ENCODE results near the gene HOXC5. TPM values are rescaled to one million over a fixed set of nuclear protein-coding genes. Genes with fewer than 3 reads are reported as not detected.
"Not testable (repeated sequence)": the region's sequence is repeated elsewhere in the genome, so short reads cannot be mapped to it uniquely, and the experiment has no call there.

HOXC5 gene
- total RNA-seq, 1 experiment from 2014 or later = 0.07 TPM

GRCh38 chr12:54060174-54060974, 27.5 kb downstream of the HOXC5 start:
- DNase-seq (ENCODE audit: extremely low read depth, low read depth) = no peak

- DNase-seq (ENCODE audit: extremely low read depth, low read depth) = no peak
These were observed 28.3 kb downstream of the HOXC5 start for GRCh38 chr12:54060975-54061778.

- no peak for DNase-seq (ENCODE audit: extremely low read depth, low read depth)
These were observed 32.8 kb downstream of the HOXC5 start for GRCh38 chr12:54065677-54066076.

- no peak for DNase-seq (ENCODE audit: extremely low read depth, low read depth)
These were observed 33.6 kb downstream of the HOXC5 start for GRCh38 chr12:54066408-54066807.

GRCh38 chr12:54068418-54069070, 35.7 kb downstream of the HOXC5 start:
- no peak for DNase-seq (ENCODE audit: extremely low read depth, low read depth)

- DNase-seq (ENCODE audit: extremely low read depth, low read depth) = no peak
These were observed 39.1 kb downstream of the HOXC5 start for GRCh38 chr12:54071942-54072341.

GRCh38 chr12:54074308-54074707, 41.5 kb downstream of the HOXC5 start:
- no peak for DNase-seq (ENCODE audit: extremely low read depth, low read depth)

- no peak for DNase-seq (ENCODE audit: extremely low read depth, low read depth)
These were observed 42.6 kb downstream of the HOXC5 start for GRCh38 chr12:54075409-54075808.

- no peak for DNase-seq (ENCODE audit: extremely low read depth, low read depth)
These were observed 43.1 kb downstream of the HOXC5 start for GRCh38 chr12:54075974-54076373.

GRCh38 chr12:54077843-54078242, 45.0 kb downstream of the HOXC5 start:
- not testable (repeated sequence) for DNase-seq (ENCODE audit: extremely low read depth, low read depth)

GRCh38 chr12:54079115-54079514, 46.3 kb downstream of the HOXC5 start:
- not testable (repeated sequence) for DNase-seq (ENCODE audit: extremely low read depth, low read depth)

- not testable (repeated sequence) for DNase-seq (ENCODE audit: extremely low read depth, low read depth)
These were observed 47.4 kb downstream of the HOXC5 start for GRCh38 chr12:54080008-54080924.

- not testable (repeated sequence) for DNase-seq (ENCODE audit: extremely low read depth, low read depth)
These were observed 48.2 kb downstream of the HOXC5 start for GRCh38 chr12:54081053-54081514.

- DNase-seq (ENCODE audit: extremely low read depth, low read depth) = not testable (repeated sequence)
These were observed 48.9 kb downstream of the HOXC5 start for GRCh38 chr12:54081581-54082396.

GRCh38 chr12:54082397-54082892, 49.6 kb downstream of the HOXC5 start:
- no peak for DNase-seq (ENCODE audit: extremely low read depth, low read depth)
